Neural progenitor cell (in vitro differentiated cells): ENCODE data around the gene SLC6A18.

Experiments
- CTCF ChIP-seq: fragments of 200-600 bp; sonication (generic); IDR thresholded peaks from 2 replicates; pipeline ENCODE4 v1.5.1; 2017; ENCODE audit warnings: antibody characterized with exemption, mild to moderate bottlenecking
- EZH2 ChIP-seq: fragments of 200-600 bp; sonication (generic); IDR thresholded peaks from 2 replicates; pipeline ENCODE4 v1.6.1; 2017; ENCODE audit warnings: antibody characterized with exemption, mild to moderate bottlenecking, moderate library complexity
- EZH2phosphoT487 ChIP-seq: fragments of 200-600 bp; sonication (generic); IDR thresholded peaks from 2 replicates; pipeline ENCODE4 v1.6.1; 2017; ENCODE audit warnings: antibody characterized with exemption

GRCh38 chr5:1210832-1211251, 14.3 kb upstream of the SLC6A18 start:
- no peak for TF ChIP-seq CTCF
- TF ChIP-seq EZH2, result no peak
- TF ChIP-seq EZH2phosphoT487, result no peak
